Right atrium auricular region (tissue), 2 donors: ENCODE data around the gene FRMPD4. TPM values are rescaled to one million over a fixed set of nuclear protein-coding genes. Genes with fewer than 3 reads are reported as not detected.

Experiments
- DNase-seq: peaks from one replicate; pipeline ENCODE4 v3.0.0-alpha.2; 2019; ENCODE audit warnings: low spot score
- H3K27ac ChIP-seq, 2 donors: fragments of 200-600 bp; sonication (generic); 1 replicate in 1 of 2; 2 replicates in 1 of 2; pipeline ENCODE4 v1.5.1; 2016 to 2019
- H3K27me3 ChIP-seq, 2 donors: fragments of 200-600 bp; sonication (generic); one replicate each; pipeline versions ENCODE4 v1.5.1 to v1.6.0; 2017 to 2019
- H3K36me3 ChIP-seq: fragments of 200-600 bp; sonication (generic); one replicate; pipeline ENCODE4 v1.5.1; 2016
- H3K4me1 ChIP-seq, 2 donors: fragments of 200-600 bp; sonication (generic); one replicate each; pipeline versions ENCODE4 v1.5.1 to v1.6.0; 2017 to 2019
- H3K4me3 ChIP-seq, 2 donors: fragments of 200-600 bp; sonication (generic); 1 replicate in 1 of 2; 2 replicates in 1 of 2; pipeline ENCODE4 v1.5.1; 2017 to 2019; ENCODE audit warnings: mild to moderate bottlenecking in 1 of 2, moderate library complexity in 1 of 2
- H3K9me3 ChIP-seq, 2 donors: fragments of 200-600 bp; sonication (generic); one replicate each; pipeline ENCODE4 v1.5.1; 2019
- CTCF ChIP-seq, 2 donors: fragments of 200-600 bp; sonication (generic); IDR thresholded peaks; one replicate each; pipeline ENCODE4 v1.5.1; 2019; ENCODE audit warnings: antibody characterized with exemption in 2 of 2
- total RNA-seq, 2 donors: library from RNA; depleted of rRNA; stranded (reverse); fragments of >200 nt; gene quantifications; one replicate each; pipeline ENCODE4 v1.1.0, GENCODE V29; 2016

Gene FRMPD4
- total RNA-seq, 2 donors from 2014 or later, result 1.2 to 1.3 TPM

- no peak for TF ChIP-seq CTCF (IDR thresholded peaks at IDR 0.05)
- H3K27ac ChIP-seq, result no peak overlapping the region
- no peak overlapping the region for H3K4me3 ChIP-seq
- no peak for DNase-seq
- H3K27me3 ChIP-seq, result no peaks in the 10 kb centered on the region
- H3K36me3 ChIP-seq, result no peaks in the 10 kb centered on the region
- no peaks in the 10 kb centered on the region for H3K4me1 ChIP-seq
- peaks cover 0 to 6% of the 10 kb centered on the region in 2 donors for H3K9me3 ChIP-seq
Observed at GRCh38 chrX:12128017-12128416, 10.3 kb upstream of the FRMPD4 start.

GRCh38 chrX:12137951-12138360 is 317 bp upstream of the FRMPD4 start:
- Histone ChIP-seq H3K4me3 (peak overlapping the region; percentile 19 to 40), H3K27me3 (peaks cover 0 to 3% of the 10 kb centered on the region in 2 donors), H3K9me3 (no peaks in the 10 kb centered on the region), H3K4me1 (no peaks in the 10 kb centered on the region), H3K36me3 (no peaks in the 10 kb centered on the region), H3K27ac (no peak overlapping the region)
- TF ChIP-seq CTCF (IDR thresholded peaks at IDR 0.05), result no peak
- DNase-seq, result no peak

GRCh38 chrX:12139934-12140611 is 1.8 kb downstream of the FRMPD4 start:
- H3K9me3 ChIP-seq, result no peaks in the 10 kb centered on the region
- peaks cover 0 to 3% of the 10 kb centered on the region in 2 donors for H3K27me3 ChIP-seq
- no peak for DNase-seq
- H3K4me1 ChIP-seq, result no peaks in the 10 kb centered on the region
- H3K4me3 ChIP-seq, result no peak overlapping the region
- no peaks in the 10 kb centered on the region for H3K36me3 ChIP-seq
- no peak overlapping the region for H3K27ac ChIP-seq
- TF ChIP-seq CTCF (IDR thresholded peaks at IDR 0.05), result no peak

GRCh38 chrX:12141511-12141910 is 3.2 kb downstream of the FRMPD4 start:
- no peak overlapping the region for H3K4me3 ChIP-seq

GRCh38 chrX:12142661-12143060 is 4.4 kb downstream of the FRMPD4 start:
- DNase-seq, result no peak
- TF ChIP-seq CTCF (IDR thresholded peaks at IDR 0.05), result no peak
- no peaks in the 10 kb centered on the region for H3K36me3 ChIP-seq
- no peak overlapping the region for H3K4me3 ChIP-seq
- no peak overlapping the region for H3K27ac ChIP-seq
- H3K4me1 ChIP-seq, result no peaks in the 10 kb centered on the region
- H3K27me3 ChIP-seq, result peaks cover 0 to 3% of the 10 kb centered on the region in 2 donors
- H3K9me3 ChIP-seq, result no peaks in the 10 kb centered on the region

More at GRCh38 chrX:12141511-12141910, 3.2 kb downstream of the FRMPD4 start:
- no peak for DNase-seq
- Histone ChIP-seq H3K27ac (no peak overlapping the region), H3K4me1 (no peaks in the 10 kb centered on the region), H3K36me3 (no peaks in the 10 kb centered on the region), H3K27me3 (peaks cover 0 to 3% of the 10 kb centered on the region in 2 donors), H3K9me3 (no peaks in the 10 kb centered on the region)
- no peak for TF ChIP-seq CTCF (IDR thresholded peaks at IDR 0.05)

- H3K4me1 ChIP-seq, result no peaks in the 10 kb centered on the region
- H3K27me3 ChIP-seq, result no peaks in the 10 kb centered on the region
- no peak overlapping the region for H3K27ac ChIP-seq
- H3K9me3 ChIP-seq, result no peaks in the 10 kb centered on the region
- H3K4me3 ChIP-seq, result no peak overlapping the region
- H3K36me3 ChIP-seq, result no peaks in the 10 kb centered on the region
- no peak for TF ChIP-seq CTCF (IDR thresholded peaks at IDR 0.05)
- DNase-seq, result no peak
Observed at GRCh38 chrX:12145402-12145801, 7.1 kb downstream of the FRMPD4 start.
